ENCODE measurements around the gene FGF5.

- TF ChIP-seq POLR2AphosphoS5 (IDR thresholded peaks at IDR 0.05; ENCODE audit: low read depth, low read length) (no peak), ZNF558 (CRISPR knock-in tag; IDR thresholded peaks at IDR 0.05; ENCODE audit: borderline replicate concordance) (no peak), PRPF4 (IDR thresholded peaks at IDR 0.05; ENCODE audit: low read depth, low read length, poor library complexity, severe bottlenecking) (no peak), ATM (IDR thresholded peaks at IDR 0.05; ENCODE audit: borderline replicate concordance) (no peak), SUZ12 (IDR thresholded peaks at IDR 0.05; ENCODE audit: low read depth, low read length) (no peak), BORCS8-MEF2B (CRISPR knock-in tag; IDR thresholded peaks at IDR 0.05) (no peak), CTCF (CRISPR knock-in tag; IDR thresholded peaks at IDR 0.05) (no peak), ZBTB44 (CRISPR knock-in tag; IDR thresholded peaks at IDR 0.05) (no peak)
Observed at GRCh38 chr4:80254114-80254513, 12.3 kb upstream of the FGF5 start.
